K562 (cell line): ENCODE data around the gene ATXN7. TPM values are rescaled to one million over a fixed set of nuclear protein-coding genes. Genes with fewer than 3 reads are reported as not detected.

Experiments
- DPF2 ChIP-seq: fragments of 450-650 bp; IDR thresholded peaks from 2 replicates; pipeline ENCODE4 v1.6.1; 2016
- E2F4 ChIP-seq: sonication (generic); formaldehyde crosslinking; IDR thresholded peaks from 2 replicates; pipeline ENCODE4 v1.8.0; 2022; ENCODE audit warnings: mild to moderate bottlenecking, low read depth, missing genetic modification reagents
- MYNN ChIP-seq, 2 experiments: sonication (generic); formaldehyde crosslinking in 1 of 2; IDR thresholded peaks; 2 replicates each; pipeline versions ENCODE4 v1.5.0 to v1.6.1; 2016 to 2020; ENCODE audit warnings: antibody characterized with exemption in 1 of 2, missing genetic modification reagents in 1 of 2
- RBM14 ChIP-seq: fragments of 200-400 bp; formaldehyde crosslinking; IDR thresholded peaks from 2 replicates; pipeline ENCODE4 v1.6.1; 2018; ENCODE audit warnings: low read depth, mild to moderate bottlenecking, low read length, moderate library complexity, borderline replicate concordance; ENCODE audit not compliant: insufficient read depth
- SMARCC2 ChIP-seq: fragments of 450-650 bp; IDR thresholded peaks from 2 replicates; pipeline ENCODE4 v1.6.1; 2017; ENCODE audit warnings: antibody characterized with exemption, moderate library complexity, mild to moderate bottlenecking, low read depth
- TCF7 ChIP-seq: sonication (generic); IDR thresholded peaks from 2 replicates; pipeline ENCODE4 v1.6.1; 2016; ENCODE audit warnings: antibody characterized with exemption, borderline replicate concordance
- ZBTB11 ChIP-seq, 3 experiments: fragments of 200-800 bp in 1 of 3; fragments of 250-450 bp in 1 of 3; fragments of 450-650 bp in 1 of 3; sonication (Bioruptor Pico) in 1 of 3; sonication (Bioruptor generic) in 1 of 3; formaldehyde crosslinking in 1 of 3; IDR thresholded peaks; 2 replicates each; pipeline versions ENCODE4 v1.6.1 to v1.8.0; 2016 to 2022; ENCODE audit warnings: mild to moderate bottlenecking in 2 of 3, missing genetic modification characterization in 2 of 3, missing compliant biosample characterization in 1 of 3, moderate library complexity in 1 of 3
- ZNF512 ChIP-seq: IDR thresholded peaks from 2 replicates; pipeline ENCODE4 v1.6.1; 2016; ENCODE audit warnings: missing genetic modification characterization, missing compliant biosample characterization
- ZNF609 ChIP-seq: sonication (generic); formaldehyde crosslinking; IDR thresholded peaks from 2 replicates; pipeline ENCODE4 v1.8.1; 2023; ENCODE audit warnings: missing genetic modification reagents, mild to moderate bottlenecking, borderline replicate concordance
- polyA plus RNA-seq, 8 experiments: library from polyadenylated mRNA; depleted of rRNA in 4 of 8; stranded (reverse) in 5 of 8; unstranded in 3 of 8; fragments of >200 nt; fragmentation: Nextera tagmentation in 2 of 8; fragmentation: Illumina TruSeq in 1 of 8; extraction: Ambion mirVana in 2 of 8; extraction: Trizol in 1 of 8; gene quantifications; 2 replicates each; pipeline versions ENCODE4 v1.2.1 to v1.2.3, GENCODE V29; 2011 to 2014; ENCODE audit warnings: inconsistent platforms in 1 of 8, missing spikeins in 1 of 8
- total RNA-seq, 7 experiments: library from RNA; depleted of rRNA in 6 of 7; stranded (reverse); fragments of >200 nt in 6 of 7; fragmentation: Illumina TruSeq in 2 of 7; extraction: Trizol in 2 of 7; gene quantifications; 2 replicates each; pipeline versions ENCODE4 v1.2.1 to v1.2.3, GENCODE V29; 2011 to 2021; ENCODE audit warnings: low replicate concordance in 1 of 7

ATXN7 gene
- total and polyA plus RNA-seq, 9 of the 15 experiments (the other 6 are each of a cell fraction or from before 2014, with no cell fraction given), result 0.41 to 9.2 (median 6.7) TPM

GRCh38 chr3:63910891-63911290, 47.2 kb downstream of the ATXN7 start (continued):
- TF ChIP-seq ZNF512, result no peak
- TF ChIP-seq ZBTB11 (CRISPR knock-in tag; IDR thresholded peaks at IDR 0.05), result no peak
- no peak for TF ChIP-seq E2F4 (CRISPR knock-in tag)
- TF ChIP-seq ZNF609 (CRISPR knock-in tag), result no peak
- no peak for TF ChIP-seq RBM14
- TF ChIP-seq SMARCC2, result no peak
- TF ChIP-seq MYNN (IDR thresholded peaks at IDR 0.05), result no peak
- no peak for TF ChIP-seq MYNN (CRISPR knock-in tag; IDR thresholded peaks at IDR 0.05)
- TF ChIP-seq DPF2, result no peak
- no peak for TF ChIP-seq TCF7
